ENCODE data around the gene ZSCAN21. TPM values are rescaled to one million over a fixed set of nuclear protein-coding genes. Genes with fewer than 3 reads are reported as not detected.

ZSCAN21 gene
- total RNA-seq, 1 experiment from 2014 or later: 24.3 TPM

DNA sequence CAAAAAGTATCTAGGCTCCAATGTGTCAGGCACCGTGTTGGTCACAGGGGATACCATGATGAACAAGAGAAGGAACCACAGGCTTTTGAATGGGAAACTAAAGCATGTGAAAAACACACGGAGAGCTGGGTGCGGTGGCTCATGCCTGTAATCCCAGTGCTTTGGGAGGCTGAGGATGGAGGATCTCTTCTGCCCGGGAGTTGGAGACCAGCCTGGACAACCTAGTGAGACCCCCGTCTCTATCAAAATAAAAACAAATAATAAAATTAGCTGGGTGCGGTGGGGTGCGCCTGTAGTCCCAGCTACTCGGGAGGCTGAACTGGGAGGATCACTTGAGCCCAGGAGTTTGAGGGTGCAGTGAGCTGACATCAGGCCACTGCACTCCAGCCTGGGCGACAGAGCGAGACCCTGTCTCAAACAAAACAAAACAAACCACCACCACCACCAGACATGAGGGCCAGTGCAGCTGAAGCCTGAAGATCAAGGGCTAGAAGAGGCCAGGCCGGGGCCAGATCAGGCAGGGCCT is 38.6 kb downstream of the ZSCAN21 start:
- peaks cover 5% of the 10 kb centered on the region for H3K27me3 Mint-ChIP-seq (ENCODE audit: low read depth)
- WGBS (ENCODE audit: extremely low coverage, insufficient read length, low lambda C conversion rate): no CpG with 5 or more reads among the region's 11 CpGs

More for the DNA sequence above, 38.6 kb downstream of the ZSCAN21 start:
- Histone ChIP-seq H2BK5ac (ENCODE audit: insufficient read length, low read length) (no peak overlapping the region), H3K23me2 (ENCODE audit: insufficient read length, low read depth, low read length, poor library complexity, severe bottlenecking) (peaks cover 4% of the 10 kb centered on the region), H3K23ac (ENCODE audit: insufficient read length, low read depth, low read length) (no peak overlapping the region), H3K9me3 (ENCODE audit: control insufficient read depth, low read depth, low read length) (no peaks in the 10 kb centered on the region), H4K20me1 (ENCODE audit: control insufficient read depth, insufficient read depth, insufficient read length) (no peaks in the 10 kb centered on the region), H3K79me2 (ENCODE audit: insufficient read depth, low read length) (no peaks in the 10 kb centered on the region), H3K9ac (ENCODE audit: extremely low read depth, insufficient read length, low read length) (peak overlapping the region; percentile 39), H2AK5ac (ENCODE audit: insufficient read length, low read length) (no peak overlapping the region), H4K8ac (replicated peaks; ENCODE audit: insufficient read length, low read depth, low read length) (no peak overlapping the region), H3K4ac (ENCODE audit: low read depth, low read length) (no peak overlapping the region), H2BK120ac (ENCODE audit: low read depth, low read length, poor library complexity, severe bottlenecking) (no peak overlapping the region), H4K5ac (ENCODE audit: insufficient read length, low read depth, low read length) (no peak overlapping the region), H3K4me2 (ENCODE audit: insufficient read depth, insufficient read length, low read length) (peak overlapping the region; percentile 90), H3K56ac (ENCODE audit: insufficient read length, low read depth, low read length) (no peak overlapping the region), H3K14ac (ENCODE audit: insufficient read depth, low read length) (no peak overlapping the region), H2BK12ac (ENCODE audit: insufficient read length, low read depth, low read length) (no peak overlapping the region), H2AFZ (ENCODE audit: low read length) (no peak overlapping the region), H3K27me3 (ENCODE audit: insufficient read depth, low read length) (no peaks in the 10 kb centered on the region), H3K4me1 (ENCODE audit: insufficient read depth, low read length) (no peaks in the 10 kb centered on the region), H4K91ac (ENCODE audit: insufficient read length, low read depth, low read length) (no peak overlapping the region), H3K79me1 (ENCODE audit: insufficient read depth, low read depth, low read length, poor library complexity, severe bottlenecking) (no peaks in the 10 kb centered on the region), H3K18ac (ENCODE audit: insufficient read length, low read depth, low read length) (peak overlapping the region; percentile 61), H3T11ph (ENCODE audit: low read length) (no peak overlapping the region), H3K27ac (ENCODE audit: insufficient read length, low read depth, low read length) (no peak overlapping the region), H2BK15ac (ENCODE audit: low read depth, low read length) (no peak overlapping the region), H2BK20ac (ENCODE audit: low read depth, low read length, poor library complexity, severe bottlenecking) (no peak overlapping the region)
- H3K27ac Mint-ChIP-seq: peak overlapping the region; percentile 93 to 98 (median 93)
- peak overlapping the region; percentile 96 to 97 for H3K4me3 Mint-ChIP-seq
- peaks cover 32 to 35% (median 34%) of the 10 kb centered on the region in 3 experiments for H3K36me3 Mint-ChIP-seq (ENCODE audit: insufficient read depth in 1 of 3, low read depth in 3 of 3)
- no peaks in the 10 kb centered on the region; a peak in 1 of 5 replicates for H3K9me3 Mint-ChIP-seq
- no peak for DNase-seq
- peaks cover 9 to 15% of the 10 kb centered on the region in 2 experiments for H3K4me1 Mint-ChIP-seq
- TF ChIP-seq, protein P1, sequence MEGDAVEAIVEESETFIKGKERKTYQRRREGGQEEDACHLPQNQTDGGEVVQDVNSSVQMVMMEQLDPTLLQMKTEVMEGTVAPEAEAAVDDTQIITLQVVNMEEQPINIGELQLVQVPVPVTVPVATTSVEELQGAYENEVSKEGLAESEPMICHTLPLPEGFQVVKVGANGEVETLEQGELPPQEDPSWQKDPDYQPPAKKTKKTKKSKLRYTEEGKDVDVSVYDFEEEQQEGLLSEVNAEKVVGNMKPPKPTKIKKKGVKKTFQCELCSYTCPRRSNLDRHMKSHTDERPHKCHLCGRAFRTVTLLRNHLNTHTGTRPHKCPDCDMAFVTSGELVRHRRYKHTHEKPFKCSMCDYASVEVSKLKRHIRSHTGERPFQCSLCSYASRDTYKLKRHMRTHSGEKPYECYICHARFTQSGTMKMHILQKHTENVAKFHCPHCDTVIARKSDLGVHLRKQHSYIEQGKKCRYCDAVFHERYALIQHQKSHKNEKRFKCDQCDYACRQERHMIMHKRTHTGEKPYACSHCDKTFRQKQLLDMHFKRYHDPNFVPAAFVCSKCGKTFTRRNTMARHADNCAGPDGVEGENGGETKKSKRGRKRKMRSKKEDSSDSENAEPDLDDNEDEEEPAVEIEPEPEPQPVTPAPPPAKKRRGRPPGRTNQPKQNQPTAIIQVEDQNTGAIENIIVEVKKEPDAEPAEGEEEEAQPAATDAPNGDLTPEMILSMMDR (conservative IDR thresholded peaks at IDR 0.05): no peak
